GM19193 (cell line): ENCODE measurements around the gene ARHGAP32.

Source experiments
- POLR2A ChIP-seq: IDR thresholded peaks from 4 replicates; pipeline ENCODE4 v1.6.1; 2011; ENCODE audit not compliant: insufficient read depth, insufficient read length; ENCODE audit errors: extremely low read depth

The ARHGAP32 gene

GRCh38 chr11:129021295-129021694 lies 170.8 kb downstream of the ARHGAP32 start:
- TF ChIP-seq POLR2A: no peak

- TF ChIP-seq POLR2A: no peak
Measured at GRCh38 chr11:129018991-129019390, 173.1 kb downstream of the ARHGAP32 start.

GRCh38 chr11:129018126-129018525 lies 174.0 kb downstream of the ARHGAP32 start:
- TF ChIP-seq POLR2A: no peak

GRCh38 chr11:129013737-129014475 lies 178.2 kb downstream of the ARHGAP32 start:
- TF ChIP-seq POLR2A: no peak

- TF ChIP-seq POLR2A: no peak
Measured at GRCh38 chr11:129012880-129013279, 179.2 kb downstream of the ARHGAP32 start.

GRCh38 chr11:129006161-129006560 lies 186.0 kb downstream of the ARHGAP32 start:
- TF ChIP-seq POLR2A: no peak

- TF ChIP-seq POLR2A: no peak
Measured at GRCh38 chr11:128988242-128988970, 203.7 kb downstream of the ARHGAP32 start.

- TF ChIP-seq POLR2A: no peak
Measured at GRCh38 chr11:128985880-128986279, 206.2 kb downstream of the ARHGAP32 start.

GRCh38 chr11:128983023-128983422 lies 209.1 kb downstream of the ARHGAP32 start:
- TF ChIP-seq POLR2A: no peak

GRCh38 chr11:128981254-128981653 lies 210.9 kb downstream of the ARHGAP32 start:
- no peak for TF ChIP-seq POLR2A

- TF ChIP-seq POLR2A: no peak
Measured at GRCh38 chr11:128970598-128971190, 221.4 kb downstream of the ARHGAP32 start.

- TF ChIP-seq POLR2A: no peak
Measured at GRCh38 chr11:128968916-128969315, 223.2 kb downstream of the ARHGAP32 start.

- no peak for TF ChIP-seq POLR2A
Measured at GRCh38 chr11:128967578-128967977, 224.5 kb downstream of the ARHGAP32 start.

- TF ChIP-seq POLR2A: no peak
Measured at GRCh38 chr11:128965485-128965884, 226.6 kb downstream of the ARHGAP32 start.

- no peak for TF ChIP-seq POLR2A
Measured at GRCh38 chr11:128964463-128964930, 227.6 kb downstream of the ARHGAP32 start.
